ENCODE results near the gene CLDN2.

Gene CLDN2

DNA sequence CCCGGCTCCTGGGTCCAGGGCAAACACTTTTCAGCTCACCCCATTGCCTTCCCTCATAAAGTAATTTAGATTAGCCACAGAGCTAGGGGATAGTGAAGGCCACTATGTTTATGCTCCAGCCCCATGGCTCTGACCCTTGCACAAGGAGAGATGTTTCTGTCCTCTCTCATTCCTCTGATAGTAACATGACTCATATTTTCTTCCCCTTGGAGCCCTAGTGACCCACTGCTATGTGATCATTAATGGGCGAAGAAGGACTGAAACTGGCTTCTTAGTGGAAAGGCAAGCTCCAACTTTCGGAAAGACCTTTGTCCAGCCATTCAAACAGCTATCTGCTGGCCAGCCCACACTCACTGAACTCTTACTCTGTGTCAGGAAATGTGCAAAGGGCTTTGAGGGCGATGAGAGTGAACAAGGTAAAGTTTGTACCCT lies 12.3 kb downstream of the CLDN2 start:
- TF ChIP-seq, protein P1, sequence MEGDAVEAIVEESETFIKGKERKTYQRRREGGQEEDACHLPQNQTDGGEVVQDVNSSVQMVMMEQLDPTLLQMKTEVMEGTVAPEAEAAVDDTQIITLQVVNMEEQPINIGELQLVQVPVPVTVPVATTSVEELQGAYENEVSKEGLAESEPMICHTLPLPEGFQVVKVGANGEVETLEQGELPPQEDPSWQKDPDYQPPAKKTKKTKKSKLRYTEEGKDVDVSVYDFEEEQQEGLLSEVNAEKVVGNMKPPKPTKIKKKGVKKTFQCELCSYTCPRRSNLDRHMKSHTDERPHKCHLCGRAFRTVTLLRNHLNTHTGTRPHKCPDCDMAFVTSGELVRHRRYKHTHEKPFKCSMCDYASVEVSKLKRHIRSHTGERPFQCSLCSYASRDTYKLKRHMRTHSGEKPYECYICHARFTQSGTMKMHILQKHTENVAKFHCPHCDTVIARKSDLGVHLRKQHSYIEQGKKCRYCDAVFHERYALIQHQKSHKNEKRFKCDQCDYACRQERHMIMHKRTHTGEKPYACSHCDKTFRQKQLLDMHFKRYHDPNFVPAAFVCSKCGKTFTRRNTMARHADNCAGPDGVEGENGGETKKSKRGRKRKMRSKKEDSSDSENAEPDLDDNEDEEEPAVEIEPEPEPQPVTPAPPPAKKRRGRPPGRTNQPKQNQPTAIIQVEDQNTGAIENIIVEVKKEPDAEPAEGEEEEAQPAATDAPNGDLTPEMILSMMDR (IDR thresholded peaks at IDR 0.05; ENCODE audit: low read depth, low read length), result no peak
- no peak for DNase-seq (ENCODE audit: low read depth, low spot score)
- in situ Hi-C loops (cut with HindIII; ENCODE audit: low sequenced_read_pairs), result no loop called here
- H3K4me3 ChIP-seq (ENCODE audit: low read depth, low read length), result no peak overlapping the region

DNA sequence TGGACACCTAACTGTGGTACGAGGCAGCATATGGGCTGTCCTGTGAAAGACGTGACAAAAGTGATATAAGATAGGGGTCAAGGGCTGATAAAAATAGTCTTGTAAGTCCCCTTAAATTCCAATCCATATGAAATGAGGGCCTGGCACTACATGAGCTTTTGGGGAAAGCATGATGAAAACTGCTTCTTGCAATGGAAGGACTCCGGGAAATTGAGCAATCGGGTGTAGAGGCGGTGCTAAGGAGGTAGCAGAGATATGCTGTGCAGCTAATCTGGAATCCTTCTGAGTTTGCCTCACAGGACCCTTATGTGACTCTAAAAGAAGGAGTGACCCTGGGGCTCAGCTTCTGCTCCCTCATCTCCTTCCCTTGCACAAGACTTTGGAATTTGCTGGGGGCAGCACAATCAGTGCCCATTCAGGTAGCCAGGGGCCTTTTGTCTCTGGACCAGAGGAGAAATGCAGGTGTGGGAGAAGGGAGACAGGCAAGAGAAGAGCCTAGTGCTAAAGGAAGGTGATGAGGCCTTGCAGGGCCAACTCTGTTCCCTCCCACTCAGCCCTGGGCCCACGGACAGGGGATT lies 12.8 kb downstream of the CLDN2 start:
- TF ChIP-seq, protein P1 (IDR thresholded peaks at IDR 0.05; ENCODE audit: low read depth, low read length), result no peak
- in situ Hi-C loops (cut with HindIII; ENCODE audit: low sequenced_read_pairs), result no loop called here
- DNase-seq (ENCODE audit: low read depth, low spot score), result no peak

DNA sequence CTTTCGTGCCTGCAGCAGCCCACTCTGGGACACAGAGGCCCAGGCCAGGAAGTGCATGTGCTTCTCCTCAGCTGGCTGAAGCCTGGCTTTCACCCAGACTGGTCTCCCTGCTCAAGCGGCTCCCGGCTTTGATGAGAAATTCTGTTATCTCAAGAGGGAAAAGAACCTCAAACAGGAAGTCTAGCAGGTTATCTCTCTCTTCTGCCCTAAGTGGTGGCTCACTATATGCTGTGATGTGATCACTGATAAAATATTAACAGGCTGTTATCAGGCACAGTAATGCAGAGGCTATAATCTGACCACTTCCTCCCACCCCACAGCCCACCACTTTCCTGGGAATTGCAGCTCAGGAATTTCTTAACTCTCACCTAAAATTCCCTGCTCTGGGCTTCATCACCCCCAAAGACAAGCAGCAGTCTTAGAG lies 13.3 kb downstream of the CLDN2 start:
- in situ Hi-C loops (cut with HindIII; ENCODE audit: low sequenced_read_pairs), result no loop called here
- TF ChIP-seq, protein P1 (IDR thresholded peaks at IDR 0.05; ENCODE audit: low read depth, low read length), result no peak
- no peak for DNase-seq (ENCODE audit: low read depth, low spot score)
- no peak overlapping the region for H3K4me3 ChIP-seq (ENCODE audit: low read depth, low read length)

More for the DNA sequence above, 12.8 kb downstream of the CLDN2 start:
- no peak overlapping the region for H3K4me3 ChIP-seq (ENCODE audit: low read depth, low read length)

DNA sequence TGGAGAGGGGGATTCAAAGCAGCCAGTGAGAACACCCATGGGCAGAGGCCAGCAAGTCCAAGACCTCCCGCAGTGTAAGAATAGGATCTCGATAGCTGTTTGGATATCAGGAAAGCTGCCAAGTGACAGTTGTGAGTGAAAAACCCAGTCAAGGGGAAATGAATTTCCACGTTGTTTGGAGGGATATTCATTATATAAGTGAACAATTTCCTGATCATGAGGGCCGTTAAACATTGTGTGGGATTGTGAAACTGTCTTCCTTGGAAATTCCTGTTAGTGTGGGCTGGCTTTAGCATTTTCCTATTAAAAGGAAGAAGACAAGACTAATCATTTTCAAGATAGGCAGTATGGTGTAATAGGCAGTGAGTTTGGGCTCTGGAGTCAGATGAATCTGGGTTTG lies 15.0 kb downstream of the CLDN2 start:
- no peak for DNase-seq (ENCODE audit: low read depth, low spot score)
- TF ChIP-seq, protein P1 (IDR thresholded peaks at IDR 0.05; ENCODE audit: low read depth, low read length), result no peak
- in situ Hi-C loops (cut with HindIII; ENCODE audit: low sequenced_read_pairs), result no loop called here
- H3K4me3 ChIP-seq (ENCODE audit: low read depth, low read length), result no peak overlapping the region

DNA sequence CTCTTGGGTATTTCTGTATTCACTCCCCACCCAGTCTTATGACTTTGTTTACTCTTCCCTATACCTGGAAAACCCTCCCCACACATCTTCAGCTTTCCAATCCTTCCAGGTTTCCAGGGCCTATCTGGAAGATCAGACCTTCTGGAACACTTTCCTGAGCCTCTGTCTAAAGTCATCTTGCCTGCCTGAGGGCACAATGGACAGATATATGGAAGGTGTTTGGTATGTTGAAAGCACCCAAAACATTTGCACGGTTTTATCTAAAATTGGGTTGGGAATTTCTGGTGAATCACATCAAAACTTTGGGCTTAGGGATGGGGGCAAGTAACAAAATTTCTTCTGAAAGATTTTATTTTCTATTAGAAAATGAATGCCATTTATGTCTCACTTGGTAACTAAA lies 16.0 kb downstream of the CLDN2 start:
- TF ChIP-seq, protein P1 (IDR thresholded peaks at IDR 0.05; ENCODE audit: low read depth, low read length), result no peak
- no peak for DNase-seq (ENCODE audit: low read depth, low spot score)
- no peak overlapping the region for H3K4me3 ChIP-seq (ENCODE audit: low read depth, low read length)
- in situ Hi-C loops (cut with HindIII; ENCODE audit: low sequenced_read_pairs), result no loop called here

DNA sequence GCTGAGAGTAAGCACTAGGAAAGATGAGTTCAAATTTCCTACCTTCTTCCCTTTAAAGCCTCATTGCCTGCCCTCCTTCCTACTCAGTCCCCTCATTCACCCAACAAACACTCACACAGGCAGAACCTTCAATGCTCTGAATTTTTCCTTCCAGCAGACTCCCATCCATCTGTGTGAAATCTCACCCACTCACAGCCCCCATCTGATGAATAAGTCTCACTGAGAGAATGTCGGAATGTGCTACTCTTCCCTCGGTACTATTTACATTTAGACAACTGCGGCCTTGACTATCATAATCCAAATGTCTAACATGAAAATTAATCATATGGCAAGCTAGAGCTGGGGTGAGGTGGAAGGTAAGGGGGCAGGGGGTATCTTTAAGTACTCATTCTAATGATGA lies 19.4 kb downstream of the CLDN2 start:
- DNase-seq (ENCODE audit: low read depth, low spot score), result no peak
- in situ Hi-C loops (cut with HindIII; ENCODE audit: low sequenced_read_pairs), result no loop called here
- TF ChIP-seq, protein P1 (IDR thresholded peaks at IDR 0.05; ENCODE audit: low read depth, low read length), result no peak

More for the DNA sequence above, 19.4 kb downstream of the CLDN2 start:
- no peak overlapping the region for H3K4me3 ChIP-seq (ENCODE audit: low read depth, low read length)

Data from astrocyte of the spinal cord (primary cell).